MM.1S (cell line): Measurements from ENCODE around the gene TNIP1.

ENCODE experiments used
- CTCF ChIP-seq: fragments of 300-600 bp; sonication (generic); IDR thresholded peaks from 2 replicates; pipeline ENCODE4 v1.5.1; 2016; ENCODE audit warnings: antibody characterized with exemption, low read length, mixed read lengths
- EZH2 ChIP-seq: fragments of 300-600 bp; sonication (generic); optimal IDR thresholded peaks from 2 replicates; pipeline ENCODE3; 2017; ENCODE audit warnings: low read depth, mild to moderate bottlenecking, antibody characterized with exemption, low read length, mixed read lengths
- EZH2phosphoT487 ChIP-seq: fragments of 300-600 bp; sonication (generic); IDR thresholded peaks from 2 replicates; pipeline ENCODE4 v1.6.1; 2018; ENCODE audit warnings: antibody characterized with exemption, low read length

DNA sequence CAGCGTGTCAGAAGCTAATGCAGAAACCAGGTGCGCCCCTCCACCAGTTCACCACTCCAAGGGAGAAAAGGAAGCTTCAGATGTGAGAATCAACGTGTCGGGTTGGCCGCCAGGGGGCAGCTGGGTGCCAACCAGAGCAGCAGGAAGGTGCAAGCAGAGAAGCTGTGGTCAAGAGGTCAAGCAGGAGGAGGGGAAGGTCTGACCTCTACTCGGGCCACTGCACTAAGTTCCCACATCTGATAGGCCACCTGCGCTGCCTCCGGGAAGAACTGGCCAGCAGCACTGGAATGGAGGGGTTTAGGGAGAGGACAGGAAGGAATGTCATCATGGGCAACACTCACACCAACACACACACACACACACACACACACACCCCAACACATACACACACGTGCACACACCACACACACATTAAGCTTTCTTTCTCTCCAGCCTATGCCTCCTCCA is 45.4 kb upstream of the TNIP1 start:
- TF ChIP-seq CTCF (peak; percentile 90), EZH2 (no peak), EZH2phosphoT487 (no peak)
